GM21723 (cell line): ENCODE measurements around the gene CRTAC1.
"Not testable (repeated sequence)": the region's sequence is repeated elsewhere in the genome, so short reads cannot be mapped to it uniquely, and the experiment has no call there.

ENCODE experiments used
- ATAC-seq: cut with Tn5 transposase; IDR thresholded peaks from one replicate; pipeline ENCODE4 v1.9.1; 2021; ENCODE audit warnings: mild to moderate bottlenecking, moderate library complexity; ENCODE audit not compliant: unreplicated experiment

CRTAC1 gene

DNA sequence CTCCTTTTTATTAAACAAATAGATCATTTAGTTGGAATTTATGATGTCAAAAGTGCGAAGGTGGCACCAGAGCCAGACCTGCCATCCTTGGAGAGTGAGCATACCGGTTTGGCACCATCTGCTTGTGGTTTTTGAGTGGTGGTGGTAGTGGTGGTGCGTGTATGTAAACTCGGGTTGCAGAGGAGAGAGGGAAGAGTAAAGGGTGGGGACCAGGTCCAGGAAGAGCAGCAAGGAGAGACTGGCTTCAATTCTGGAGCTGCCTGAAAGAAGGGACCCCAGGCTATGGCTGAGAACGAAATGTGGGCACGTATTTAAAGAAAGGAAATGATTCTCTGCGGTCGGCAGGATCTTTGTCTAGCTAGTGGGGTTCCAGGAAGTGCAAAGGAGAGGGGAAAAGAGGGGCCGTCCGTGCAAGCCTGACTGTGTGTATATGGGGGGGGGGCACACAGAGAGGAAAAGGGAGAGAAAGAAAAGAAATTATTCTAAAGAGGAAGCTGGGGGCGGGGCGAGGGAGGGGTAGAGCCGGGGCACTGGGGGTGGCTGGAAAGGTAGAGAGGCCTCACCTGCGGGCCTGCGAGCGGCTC is 181.2 kb downstream of the CRTAC1 start:
- no peak for ATAC-seq

DNA sequence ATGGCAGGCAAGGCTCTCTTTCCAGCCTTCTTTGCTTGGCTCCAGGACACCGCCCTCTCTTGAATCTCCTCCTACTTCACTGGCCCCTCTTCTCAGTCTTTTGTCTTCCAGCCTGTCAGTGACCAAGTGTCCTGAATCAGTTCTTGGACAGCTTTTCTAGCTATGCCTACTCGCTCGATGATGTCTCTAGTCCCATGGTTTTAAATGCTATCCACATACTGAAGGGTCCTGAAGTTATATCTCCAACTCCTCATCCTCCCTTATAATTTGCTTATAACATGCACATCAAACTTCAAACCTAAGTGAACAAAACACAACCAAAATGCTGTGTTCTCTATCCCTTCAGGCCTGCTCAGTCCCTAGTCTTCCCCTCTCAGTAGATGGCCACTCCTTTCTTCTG is 185.7 kb downstream of the CRTAC1 start:
- ATAC-seq = no peak

DNA sequence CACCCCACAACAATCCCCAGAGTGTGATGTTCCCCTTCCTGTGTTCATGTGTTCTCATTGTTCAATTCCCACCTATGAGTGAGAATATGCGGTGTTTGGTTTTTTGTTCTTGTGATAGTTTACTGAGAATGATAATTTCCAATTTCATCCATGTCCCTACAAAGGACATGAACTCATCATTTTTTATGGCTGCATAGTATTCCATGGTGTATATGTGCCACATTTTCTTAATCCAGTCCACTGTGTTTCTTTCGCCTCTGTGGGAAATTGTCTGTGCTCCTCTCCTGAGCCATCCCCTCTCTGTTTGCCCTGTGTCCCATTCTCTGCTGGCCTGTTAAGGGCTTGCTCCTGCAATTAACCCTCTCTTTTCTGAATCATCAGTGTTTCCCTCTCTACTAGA is 186.4 kb downstream of the CRTAC1 start:
- ATAC-seq = not testable (repeated sequence)

DNA sequence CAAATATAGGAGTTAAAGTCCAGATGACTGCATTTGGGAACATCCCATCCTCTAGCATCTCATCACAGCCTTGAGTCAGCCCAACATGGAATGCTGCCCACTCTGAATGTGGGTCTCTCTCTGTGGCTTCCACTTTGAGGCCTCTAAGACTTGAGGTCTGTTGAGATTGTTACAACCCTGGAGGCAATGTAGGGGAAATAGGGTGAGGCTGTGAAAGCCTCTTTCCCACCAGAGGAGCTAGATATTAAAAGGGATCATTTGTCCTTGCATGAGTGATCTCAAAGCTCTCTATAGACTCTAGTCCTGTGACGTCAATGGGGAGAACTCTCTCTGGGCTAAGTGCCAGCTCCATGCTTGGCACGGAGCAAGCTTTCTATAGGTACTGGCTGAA is 187.1 kb downstream of the CRTAC1 start:
- no peak for ATAC-seq

DNA sequence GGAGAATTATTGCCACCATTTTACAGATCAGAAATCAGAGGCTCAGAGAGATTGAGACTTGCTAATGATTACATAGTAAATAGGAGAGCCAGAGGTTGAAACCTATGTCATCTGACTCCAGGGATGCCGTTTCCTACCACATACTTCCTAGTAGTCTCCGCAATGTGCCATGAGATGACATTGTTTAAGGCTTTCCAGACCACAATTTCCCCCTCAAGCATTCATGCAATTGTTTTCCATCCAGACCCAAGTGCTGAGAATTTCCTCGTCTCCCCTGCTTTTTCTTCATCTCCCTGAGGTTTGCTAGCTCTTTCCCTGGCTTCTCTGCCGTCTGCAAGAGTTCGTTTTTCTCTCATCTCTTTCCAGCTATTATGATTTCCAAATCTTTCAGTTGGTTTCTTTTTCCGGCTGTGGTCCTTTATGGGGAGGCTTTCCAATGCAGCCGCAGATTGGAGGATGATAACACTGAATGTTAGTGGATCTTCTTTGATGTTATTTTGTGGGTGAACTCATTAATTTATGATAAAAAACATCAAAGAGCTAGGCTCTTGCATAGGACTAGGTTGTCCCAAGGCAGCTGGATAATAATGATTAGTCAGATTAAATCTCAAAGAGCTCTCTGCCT is 187.7 kb downstream of the CRTAC1 start:
- no peak for ATAC-seq

DNA sequence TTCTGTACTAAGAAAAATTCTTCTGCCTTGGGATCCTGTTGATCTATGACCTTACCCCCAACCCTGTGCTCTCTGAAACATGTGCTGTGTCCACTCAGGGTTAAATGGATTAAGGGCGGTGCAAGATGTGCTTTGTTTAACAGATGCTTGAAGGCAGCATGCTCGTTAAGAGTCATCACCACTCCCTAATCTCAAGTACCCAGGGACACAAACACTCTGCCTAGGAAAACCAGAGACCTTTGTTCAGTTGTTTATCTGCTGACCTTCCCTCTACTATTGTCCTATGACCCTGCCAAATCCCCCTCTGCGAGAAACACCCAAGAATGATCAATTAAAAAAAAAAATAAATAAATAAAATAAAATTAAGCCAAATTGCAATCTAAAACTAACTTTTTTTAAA is 188.3 kb downstream of the CRTAC1 start:
- ATAC-seq = not testable (repeated sequence)

DNA sequence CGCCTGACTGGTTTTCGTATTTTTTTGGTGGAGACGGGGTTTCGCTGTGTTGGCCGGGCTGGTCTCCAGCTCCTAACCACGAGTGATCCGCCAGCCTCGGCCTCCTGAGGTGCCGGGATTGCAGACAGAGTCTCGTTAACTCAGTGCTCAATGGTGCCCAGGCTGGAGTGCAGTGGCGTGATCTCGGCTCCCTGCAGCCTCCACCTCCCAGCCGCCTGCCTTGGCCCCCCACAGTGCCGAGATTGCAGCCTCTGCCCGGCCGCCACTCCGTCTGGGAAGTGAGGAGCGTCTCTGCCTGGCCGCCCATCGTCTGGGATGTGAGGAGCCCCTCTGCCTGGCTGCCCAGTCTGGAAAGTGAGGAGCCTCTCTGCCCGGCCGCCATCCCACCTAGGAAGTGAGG is 189.3 kb downstream of the CRTAC1 start:
- not testable (repeated sequence) for ATAC-seq

DNA sequence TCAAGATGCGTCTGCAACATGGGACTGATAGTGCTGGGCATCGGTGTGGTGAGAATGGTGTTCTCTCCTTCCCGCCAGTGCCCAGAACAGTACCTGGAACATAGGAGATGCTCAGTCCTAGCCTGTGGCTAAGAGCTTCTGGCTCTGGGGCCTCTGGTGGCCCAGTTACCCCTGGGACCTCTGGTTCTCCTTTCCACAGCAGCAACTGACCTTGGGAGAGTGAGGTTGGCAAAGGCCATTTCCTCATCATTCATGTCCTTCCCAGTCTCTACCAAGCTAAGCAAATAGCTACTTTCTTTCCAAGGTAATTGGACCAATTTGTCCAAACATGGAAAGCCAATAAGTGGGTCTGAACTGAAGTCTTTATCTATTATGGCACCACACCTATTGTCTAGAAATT is 192.3 kb downstream of the CRTAC1 start:
- ATAC-seq = no peak

DNA sequence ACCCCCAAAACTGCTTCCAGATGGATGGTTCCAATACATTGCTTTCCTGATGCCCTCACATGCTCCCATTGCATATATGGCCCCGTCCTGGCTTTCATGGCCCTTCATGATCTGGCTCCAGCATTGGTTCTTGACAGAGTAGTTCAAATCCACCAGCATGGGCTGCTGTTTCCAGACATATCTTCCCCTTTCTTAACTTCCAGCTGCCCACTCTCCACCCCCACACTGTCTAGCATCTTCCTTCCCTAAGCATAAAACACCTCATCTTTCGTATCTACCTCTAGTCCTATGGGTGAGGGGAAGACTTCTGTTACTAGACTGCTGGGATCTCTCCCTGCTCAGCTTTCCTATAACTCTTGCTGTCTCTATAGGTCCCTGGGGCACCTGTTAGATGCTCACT is 194.0 kb downstream of the CRTAC1 start:
- no peak for ATAC-seq

DNA sequence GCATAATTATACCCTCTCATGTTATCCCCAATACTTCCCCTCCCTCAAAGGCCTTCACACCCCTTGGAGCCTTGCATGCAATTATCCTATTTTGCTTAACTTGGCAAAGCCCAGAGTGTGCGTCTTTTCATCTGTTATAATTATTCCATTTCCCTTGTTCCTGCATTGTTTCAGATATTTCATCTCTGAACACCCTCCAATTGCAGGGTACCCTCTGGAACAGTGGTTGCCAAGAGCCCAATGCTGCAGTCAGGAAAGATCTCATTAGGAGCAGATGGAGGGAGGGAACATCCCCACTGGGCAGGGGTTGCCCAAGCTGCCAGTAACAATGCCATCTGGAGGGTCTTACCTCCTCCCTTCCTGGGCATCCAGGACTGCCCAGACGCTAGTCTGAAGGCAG is 199.2 kb downstream of the CRTAC1 start:
- ATAC-seq = no peak

DNA sequence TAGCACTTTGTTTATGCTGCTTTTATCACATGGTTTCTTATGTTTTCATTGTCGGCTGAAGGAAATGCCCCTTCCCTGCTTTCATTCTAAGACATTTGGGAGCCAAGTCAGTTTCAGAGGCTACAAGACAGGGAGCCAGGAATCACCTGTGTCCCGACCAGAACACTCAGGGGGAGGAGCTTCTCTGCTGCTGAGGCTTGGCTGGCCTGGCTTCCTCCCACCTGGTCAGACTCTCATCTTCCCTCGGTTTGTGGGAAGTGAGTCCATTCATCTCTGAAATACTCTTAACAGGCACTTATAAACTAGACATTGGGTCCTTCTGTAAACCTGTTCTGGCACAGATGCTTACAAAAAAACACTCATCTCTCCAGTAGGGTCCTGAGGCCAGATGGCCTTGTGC is 200.4 kb downstream of the CRTAC1 start:
- no peak for ATAC-seq

DNA sequence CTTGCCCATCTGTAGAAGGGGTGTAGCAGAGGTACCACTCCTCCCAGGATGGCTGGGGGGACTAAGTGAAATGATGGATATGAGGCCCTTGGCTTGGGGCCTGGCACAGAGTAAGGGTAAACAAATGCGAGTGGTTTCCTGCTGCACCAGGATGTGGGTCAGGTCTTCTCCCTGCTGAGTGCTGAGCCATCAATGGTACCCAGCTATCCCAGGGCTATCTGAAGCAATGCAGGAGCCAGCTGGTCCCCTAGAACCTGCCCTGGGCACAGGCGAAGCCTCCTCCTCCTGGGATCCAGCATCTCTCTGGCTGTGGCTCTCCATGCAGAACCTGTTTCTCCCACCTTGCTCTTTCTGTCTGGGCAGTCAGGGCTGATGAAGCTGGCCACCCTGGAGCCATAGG is 201.7 kb downstream of the CRTAC1 start:
- no peak for ATAC-seq

DNA sequence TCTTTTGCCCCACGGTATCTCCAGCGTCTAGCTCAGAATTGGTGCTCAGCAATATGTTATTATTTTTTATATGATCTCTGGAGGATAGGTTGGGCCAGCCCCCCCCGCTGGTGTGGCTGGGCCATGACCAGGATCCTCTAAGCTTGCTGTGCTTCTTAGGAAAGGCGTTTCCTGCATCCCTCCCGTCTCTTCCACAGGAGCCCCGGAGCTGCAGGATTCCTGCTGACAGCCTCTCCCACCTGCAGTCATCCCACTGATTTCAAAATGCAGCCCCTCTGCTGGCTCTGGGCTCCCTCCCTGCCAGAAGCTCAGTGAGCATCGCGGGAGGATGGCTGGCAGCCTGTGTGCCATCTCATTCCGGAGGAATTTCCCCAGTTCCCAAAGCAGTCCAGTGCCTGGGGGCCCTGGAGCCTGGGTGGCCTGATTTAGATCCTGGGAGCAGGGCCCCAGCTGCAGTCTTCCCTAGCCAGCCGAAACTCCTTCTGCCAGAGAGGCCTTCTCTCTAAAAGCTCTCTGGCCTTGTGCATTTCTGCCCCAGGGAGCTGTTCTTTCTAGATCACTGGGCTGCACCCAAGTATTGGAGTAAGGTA is 202.6 kb downstream of the CRTAC1 start:
- no peak for ATAC-seq

DNA sequence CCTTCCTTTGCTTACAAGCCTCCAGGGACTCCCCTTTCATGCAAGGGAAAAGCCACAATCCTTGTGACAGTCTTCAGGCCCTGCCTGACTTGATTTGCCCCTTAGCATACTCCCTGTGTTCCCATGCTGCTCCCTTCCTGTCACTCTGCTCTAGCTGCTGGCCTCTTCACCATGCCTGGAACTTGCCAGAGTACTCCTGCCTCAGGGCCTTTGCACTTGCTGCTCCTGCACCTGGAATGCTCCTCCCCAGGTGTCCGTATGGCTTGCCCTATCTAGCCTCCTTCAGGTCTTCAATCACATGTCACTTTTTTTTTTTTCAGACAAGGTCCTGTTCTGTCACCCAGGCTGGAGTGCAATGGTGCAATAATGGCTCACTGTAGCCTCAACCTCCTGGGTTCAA is 203.5 kb downstream of the CRTAC1 start:
- no peak for ATAC-seq

DNA sequence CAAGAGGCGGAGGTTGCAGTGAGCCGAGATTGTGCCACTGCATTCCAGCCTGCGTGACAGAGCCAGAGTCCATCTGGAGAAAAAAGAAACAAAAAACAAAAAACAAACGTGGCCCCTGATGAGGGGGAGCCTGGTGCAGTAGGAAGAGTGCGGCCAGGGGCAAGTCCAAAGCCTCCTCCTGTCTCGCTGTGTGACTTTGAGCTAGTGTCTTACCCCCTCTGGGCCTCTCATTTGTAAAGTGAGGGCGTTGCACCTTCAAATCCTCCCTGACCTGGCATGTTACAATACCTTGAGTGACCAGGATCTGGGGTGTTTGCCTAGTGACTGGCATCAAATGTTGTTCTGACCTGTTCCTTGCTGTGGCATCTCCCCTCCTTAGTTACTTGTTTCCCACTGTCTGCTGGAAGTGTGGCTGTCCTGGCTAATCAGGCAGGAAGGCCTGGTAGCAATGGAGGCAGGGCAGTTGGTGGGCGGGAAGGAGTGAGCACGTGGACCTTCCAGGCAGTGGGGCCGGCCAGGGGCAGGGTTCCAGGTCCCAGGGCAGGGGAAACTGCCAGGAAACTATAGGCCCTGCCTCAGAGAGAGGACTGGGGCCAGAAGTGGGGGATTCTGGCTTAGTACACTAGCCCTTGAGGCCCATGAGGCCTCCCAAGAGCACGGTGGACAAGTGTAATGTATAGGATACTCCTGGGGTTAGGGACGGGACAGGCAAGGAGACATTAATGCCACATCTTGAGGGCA is 205.2 kb downstream of the CRTAC1 start:
- ATAC-seq = no peak

DNA sequence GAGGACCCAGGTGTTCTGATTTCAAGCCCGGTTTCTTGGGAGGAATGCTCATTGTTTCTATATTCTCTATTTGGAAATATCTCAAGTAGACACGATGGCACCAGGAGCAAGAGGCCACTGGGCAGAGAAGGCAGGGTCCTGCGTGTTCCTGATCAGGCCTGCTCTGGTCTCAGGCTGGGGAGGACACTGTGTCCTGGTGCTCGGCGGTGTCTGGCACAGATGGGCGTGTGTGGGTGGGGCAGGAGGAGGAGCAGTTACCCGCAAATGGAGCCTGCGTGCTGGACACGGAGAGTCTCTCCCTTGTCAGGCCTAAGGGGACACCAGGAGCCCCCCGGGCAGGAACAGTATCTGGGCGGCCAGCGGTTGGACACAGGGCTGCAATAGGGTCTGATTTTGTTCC is 206.7 kb downstream of the CRTAC1 start:
- ATAC-seq = no peak

DNA sequence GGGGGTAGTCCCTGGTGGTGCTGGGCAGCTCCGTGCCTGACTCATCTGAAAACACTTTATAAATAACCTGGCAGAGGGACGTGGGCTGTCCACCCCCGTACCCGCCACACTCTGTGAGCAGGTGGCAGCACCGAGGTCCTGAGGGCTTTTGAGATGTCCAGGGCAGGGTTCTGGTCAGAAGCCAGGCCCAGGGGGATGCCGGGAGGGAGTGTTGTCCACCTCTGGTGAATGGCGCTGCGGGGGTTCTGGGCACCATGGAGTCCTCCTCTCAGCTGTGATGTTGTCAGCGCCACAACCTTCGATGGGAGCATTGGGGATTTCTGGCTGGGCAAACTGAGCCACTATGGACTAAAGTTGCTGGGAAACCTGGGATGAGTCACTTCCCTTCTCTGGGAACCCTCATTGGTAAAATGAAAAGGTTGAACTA is 208.1 kb downstream of the CRTAC1 start:
- no peak for ATAC-seq

DNA sequence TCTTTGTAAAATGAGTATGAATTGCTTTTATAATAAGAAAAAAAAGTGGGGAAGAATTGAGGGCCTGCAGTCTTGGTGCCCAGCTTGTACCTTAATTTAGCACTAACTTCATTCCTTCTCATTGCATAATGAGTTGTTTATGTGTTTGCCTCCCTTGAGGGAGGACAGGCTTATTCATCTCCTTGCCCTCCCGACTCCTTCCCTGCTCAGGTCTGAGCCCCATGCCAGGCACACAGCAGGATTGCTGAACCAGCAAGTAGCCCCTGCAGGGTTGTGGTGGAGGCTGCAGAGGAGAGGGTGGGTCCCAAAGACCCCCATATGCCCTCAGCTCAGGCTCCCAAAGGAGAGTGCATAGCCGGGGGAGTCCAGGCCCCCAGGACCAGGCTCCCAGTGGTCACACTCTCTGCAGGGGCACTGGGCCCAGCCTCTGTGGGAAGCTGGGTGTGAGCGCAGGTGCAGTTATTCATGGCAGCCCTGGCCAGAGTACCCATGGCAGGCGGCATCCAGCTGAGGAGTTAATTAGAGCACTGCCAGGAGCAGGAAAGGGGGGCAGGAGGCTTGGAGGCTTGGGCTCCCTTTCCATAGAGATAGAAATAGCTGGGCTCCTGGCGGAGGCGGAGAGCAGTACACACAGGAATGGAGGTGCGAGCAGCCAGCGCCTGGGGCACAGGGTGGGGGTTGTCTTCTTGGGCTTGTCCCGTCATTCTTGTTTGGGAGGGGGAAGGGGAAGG is 208.9 kb downstream of the CRTAC1 start:
- no peak for ATAC-seq

DNA sequence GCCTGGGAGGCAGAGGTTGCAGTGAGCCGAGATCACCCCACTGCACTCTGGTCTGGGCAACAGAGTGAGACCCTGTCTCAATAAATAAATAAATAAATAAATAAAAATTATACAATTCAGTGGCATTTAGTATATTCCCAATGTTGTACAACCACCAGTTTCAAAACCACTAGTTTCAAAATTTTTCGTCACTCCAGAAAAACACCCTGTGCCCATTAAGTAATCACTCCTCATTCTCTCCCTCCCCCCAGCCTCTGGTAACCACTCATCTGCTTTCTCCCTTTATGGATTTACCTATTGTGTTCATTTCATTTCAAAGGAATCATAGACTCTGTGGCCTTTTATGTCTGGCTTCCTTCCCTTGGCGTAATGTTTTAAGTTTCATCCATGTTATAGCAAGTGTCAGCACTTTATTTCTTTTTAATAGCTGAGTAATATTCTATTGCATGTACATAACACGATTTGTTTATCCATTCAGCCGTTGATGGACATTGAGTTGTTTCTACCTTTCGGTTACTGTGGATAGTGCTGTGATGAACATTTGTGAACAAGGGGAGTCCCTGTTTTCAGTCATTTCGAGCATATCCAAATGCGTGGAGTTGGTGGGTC is 210.2 kb downstream of the CRTAC1 start:
- ATAC-seq = no peak

DNA sequence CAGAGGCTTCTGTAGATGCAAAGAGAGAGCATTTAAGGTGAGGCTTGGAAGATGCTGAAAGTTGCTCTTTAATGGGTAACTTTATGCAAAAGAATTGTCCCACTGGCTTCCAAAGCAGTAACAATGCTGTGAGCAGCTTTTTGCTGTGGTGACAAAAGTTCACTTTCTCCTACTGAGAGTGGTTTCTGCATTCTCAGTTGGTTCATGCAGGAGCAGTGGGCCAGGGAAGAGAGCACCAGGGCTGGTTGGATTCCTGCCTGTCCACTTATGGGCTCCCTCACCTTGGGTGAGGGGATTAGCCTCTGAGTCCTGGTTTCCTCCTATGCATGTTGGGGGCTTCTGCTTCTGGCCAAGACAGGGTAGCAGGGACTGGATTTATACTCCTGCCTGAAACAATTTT is 211.8 kb downstream of the CRTAC1 start:
- no peak for ATAC-seq

DNA sequence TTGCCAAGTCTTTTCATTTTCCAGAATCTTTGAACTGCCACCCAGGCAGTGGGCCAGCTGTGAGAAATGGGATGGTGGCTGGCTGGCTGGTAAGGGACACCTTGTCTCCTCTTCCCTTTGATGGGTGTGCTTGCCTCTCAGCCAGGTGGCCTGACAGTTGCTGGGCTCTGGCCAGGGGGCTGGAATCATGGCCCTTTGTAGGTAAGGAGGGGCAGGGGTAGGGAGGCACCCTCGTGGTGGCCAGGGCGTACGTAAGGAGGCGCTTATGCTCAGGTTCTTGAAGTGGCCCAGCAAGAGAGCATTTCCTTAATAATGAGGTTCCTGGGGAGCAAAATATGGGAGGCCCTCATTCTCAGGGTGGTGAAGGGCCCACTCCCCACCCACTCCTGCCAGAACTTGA is 213.8 kb downstream of the CRTAC1 start:
- ATAC-seq = no peak
